ENCODE measurements around the gene HHIPL1. TPM values are rescaled to one million over a fixed set of nuclear protein-coding genes. Genes with fewer than 3 reads are reported as not detected.

The HHIPL1 gene
- total RNA-seq, 2 experiments from 2014 or later = 0.17 TPM

GRCh38 chr14:99674776-99675381 is 29.9 kb downstream of the HHIPL1 start:
- DNase-seq (no peak), ATAC-seq (ENCODE audit: low read depth) (no peak)
- peaks cover 3% of the 10 kb centered on the region for H3K4me1 Mint-ChIP-seq
- H3K4me3 Mint-ChIP-seq = no peak overlapping the region
- peaks cover 2% of the 10 kb centered on the region for H3K27me3 Mint-ChIP-seq
- POLR2A ChIA-PET = no interaction called here
- H3K9me3 Mint-ChIP-seq = peaks cover 6% of the 10 kb centered on the region
- H3K27ac Mint-ChIP-seq = no peak overlapping the region
- no peaks in the 10 kb centered on the region for H3K36me3 Mint-ChIP-seq

- POLR2A ChIA-PET = no interaction called here
- Mint-ChIP-seq H3K9me3 (peaks cover 6% of the 10 kb centered on the region), H3K27ac (no peak overlapping the region), H3K4me1 (peaks cover 3% of the 10 kb centered on the region), H3K36me3 (no peaks in the 10 kb centered on the region), H3K27me3 (peaks cover 2% of the 10 kb centered on the region), H3K4me3 (no peak overlapping the region)
- DNase-seq = no peak
- ATAC-seq (ENCODE audit: low read depth) = no peak
These were observed 30.5 kb downstream of the HHIPL1 start for GRCh38 chr14:99675382-99675835.

GRCh38 chr14:99675951-99676350 is 31.0 kb downstream of the HHIPL1 start:
- no peak overlapping the region for H3K27ac Mint-ChIP-seq
- POLR2A ChIA-PET = no interaction called here
- ATAC-seq (ENCODE audit: low read depth) = no peak
- no peak overlapping the region for H3K4me3 Mint-ChIP-seq
- peaks cover 3% of the 10 kb centered on the region for H3K4me1 Mint-ChIP-seq
- peaks cover 2% of the 10 kb centered on the region for H3K27me3 Mint-ChIP-seq
- H3K36me3 Mint-ChIP-seq = no peaks in the 10 kb centered on the region
- peaks cover 6% of the 10 kb centered on the region for H3K9me3 Mint-ChIP-seq
- no peak for DNase-seq

- no peak for ATAC-seq (ENCODE audit: low read depth)
- DNase-seq = no peak
- peaks cover 2% of the 10 kb centered on the region for H3K27me3 Mint-ChIP-seq
- H3K4me1 Mint-ChIP-seq = peaks cover 3% of the 10 kb centered on the region
- H3K27ac Mint-ChIP-seq = no peak overlapping the region
- peaks cover 6% of the 10 kb centered on the region for H3K9me3 Mint-ChIP-seq
- H3K36me3 Mint-ChIP-seq = no peaks in the 10 kb centered on the region
- H3K4me3 Mint-ChIP-seq = no peak overlapping the region
- POLR2A ChIA-PET = interaction anchor here (0.5 kb wide), 1 partner anchor 65 kb away, joined by 3 read pairs; no protein-coding TSS in a partner anchor
These were observed 31.7 kb downstream of the HHIPL1 start for GRCh38 chr14:99676657-99677056.

- Mint-ChIP-seq H3K27ac (no peak overlapping the region), H3K4me3 (no peak overlapping the region), H3K4me1 (peaks cover 3% of the 10 kb centered on the region), H3K27me3 (peaks cover 2% of the 10 kb centered on the region), H3K36me3 (no peaks in the 10 kb centered on the region), H3K9me3 (peaks cover 6% of the 10 kb centered on the region)
- POLR2A ChIA-PET = interaction anchor here (0.6 kb wide), 1 partner anchor 492 kb away, joined by 3 read pairs; no protein-coding TSS in a partner anchor
- DNase-seq = no peak
- no peak for ATAC-seq (ENCODE audit: low read depth)
These were observed 32.6 kb downstream of the HHIPL1 start for GRCh38 chr14:99677231-99678140.

GRCh38 chr14:99678198-99678597 is 33.3 kb downstream of the HHIPL1 start:
- ATAC-seq (ENCODE audit: low read depth) = no peak
- H3K27me3 Mint-ChIP-seq = peaks cover 2% of the 10 kb centered on the region
- no peak for DNase-seq
- no peak overlapping the region for H3K27ac Mint-ChIP-seq
- H3K4me3 Mint-ChIP-seq = no peak overlapping the region
- peaks cover 6% of the 10 kb centered on the region for H3K4me1 Mint-ChIP-seq
- POLR2A ChIA-PET = no interaction called here
- H3K9me3 Mint-ChIP-seq = peaks cover 6% of the 10 kb centered on the region
- no peaks in the 10 kb centered on the region for H3K36me3 Mint-ChIP-seq

GRCh38 chr14:99679111-99679510 is 34.2 kb downstream of the HHIPL1 start:
- H3K27ac Mint-ChIP-seq = no peak overlapping the region
- H3K9me3 Mint-ChIP-seq = peaks cover 6% of the 10 kb centered on the region
- H3K36me3 Mint-ChIP-seq = no peaks in the 10 kb centered on the region
- POLR2A ChIA-PET = no interaction called here
- H3K4me1 Mint-ChIP-seq = peaks cover 6% of the 10 kb centered on the region
- ATAC-seq (ENCODE audit: low read depth) (no peak), DNase-seq (no peak)
- H3K27me3 Mint-ChIP-seq = peaks cover 2% of the 10 kb centered on the region
- H3K4me3 Mint-ChIP-seq = no peak overlapping the region

- Mint-ChIP-seq H3K27me3 (peaks cover 2% of the 10 kb centered on the region), H3K27ac (no peak overlapping the region), H3K9me3 (peaks cover 6% of the 10 kb centered on the region), H3K4me1 (peaks cover 6% of the 10 kb centered on the region), H3K4me3 (no peak overlapping the region), H3K36me3 (no peaks in the 10 kb centered on the region)
- no peak for ATAC-seq (ENCODE audit: low read depth)
- POLR2A ChIA-PET = no interaction called here
- DNase-seq = no peak
These were observed 34.6 kb downstream of the HHIPL1 start for GRCh38 chr14:99679543-99679942.

GRCh38 chr14:99679996-99680395 is 35.1 kb downstream of the HHIPL1 start:
- H3K4me3 Mint-ChIP-seq = no peak overlapping the region
- DNase-seq (no peak), ATAC-seq (ENCODE audit: low read depth) (no peak)
- peaks cover 6% of the 10 kb centered on the region for H3K9me3 Mint-ChIP-seq
- H3K27ac Mint-ChIP-seq = no peak overlapping the region
- POLR2A ChIA-PET = no interaction called here
- H3K4me1 Mint-ChIP-seq = peaks cover 6% of the 10 kb centered on the region
- peaks cover 2% of the 10 kb centered on the region for H3K27me3 Mint-ChIP-seq
- no peaks in the 10 kb centered on the region for H3K36me3 Mint-ChIP-seq

GRCh38 chr14:99681101-99681831 is 36.3 kb downstream of the HHIPL1 start:
- ATAC-seq (ENCODE audit: low read depth) = no peak
- H3K4me1 Mint-ChIP-seq = peaks cover 9% of the 10 kb centered on the region
- H3K4me3 Mint-ChIP-seq = no peak overlapping the region
- no peak overlapping the region for H3K27ac Mint-ChIP-seq
- H3K36me3 Mint-ChIP-seq = no peaks in the 10 kb centered on the region
- H3K27me3 Mint-ChIP-seq = peaks cover 15% of the 10 kb centered on the region
- POLR2A ChIA-PET = no interaction called here
- DNase-seq = no peak
- H3K9me3 Mint-ChIP-seq = peaks cover 6% of the 10 kb centered on the region

GRCh38 chr14:99681832-99682148 is 36.9 kb downstream of the HHIPL1 start:
- Mint-ChIP-seq H3K4me1 (peaks cover 6% of the 10 kb centered on the region), H3K27ac (no peak overlapping the region), H3K27me3 (peaks cover 19% of the 10 kb centered on the region), H3K9me3 (peaks cover 6% of the 10 kb centered on the region), H3K4me3 (no peak overlapping the region), H3K36me3 (no peaks in the 10 kb centered on the region)
- no peak for DNase-seq
- no peak for ATAC-seq (ENCODE audit: low read depth)
- POLR2A ChIA-PET = no interaction called here

GRCh38 chr14:99682809-99683618 is 38.1 kb downstream of the HHIPL1 start:
- H3K36me3 Mint-ChIP-seq = no peaks in the 10 kb centered on the region
- H3K27ac Mint-ChIP-seq = peak overlapping the region; percentile 84
- POLR2A ChIA-PET = no interaction called here
- peaks cover 6% of the 10 kb centered on the region for H3K4me1 Mint-ChIP-seq
- H3K4me3 Mint-ChIP-seq = peak overlapping the region; percentile 90
- peaks cover 29% of the 10 kb centered on the region for H3K27me3 Mint-ChIP-seq
- ATAC-seq (ENCODE audit: low read depth) (peak; percentile 44), DNase-seq (peak; percentile 93)
- peaks cover 6% of the 10 kb centered on the region for H3K9me3 Mint-ChIP-seq
